GM12875 (cell line): ENCODE data around the gene DCAF7.

ENCODE experiments used
- H3K4me3 ChIP-seq: one replicate; pipeline ENCODE4 v1.5.1; 2011; ENCODE audit warnings: low read depth, low read length, control low read depth
- CTCF ChIP-seq: IDR thresholded peaks from 2 replicates; pipeline ENCODE4 v1.5.1; 2011; ENCODE audit warnings: low read depth, mild to moderate bottlenecking, control low read depth, inconsistent platforms, low read length, moderate library complexity, borderline replicate concordance; ENCODE audit not compliant: insufficient read depth

The DCAF7 gene

DNA sequence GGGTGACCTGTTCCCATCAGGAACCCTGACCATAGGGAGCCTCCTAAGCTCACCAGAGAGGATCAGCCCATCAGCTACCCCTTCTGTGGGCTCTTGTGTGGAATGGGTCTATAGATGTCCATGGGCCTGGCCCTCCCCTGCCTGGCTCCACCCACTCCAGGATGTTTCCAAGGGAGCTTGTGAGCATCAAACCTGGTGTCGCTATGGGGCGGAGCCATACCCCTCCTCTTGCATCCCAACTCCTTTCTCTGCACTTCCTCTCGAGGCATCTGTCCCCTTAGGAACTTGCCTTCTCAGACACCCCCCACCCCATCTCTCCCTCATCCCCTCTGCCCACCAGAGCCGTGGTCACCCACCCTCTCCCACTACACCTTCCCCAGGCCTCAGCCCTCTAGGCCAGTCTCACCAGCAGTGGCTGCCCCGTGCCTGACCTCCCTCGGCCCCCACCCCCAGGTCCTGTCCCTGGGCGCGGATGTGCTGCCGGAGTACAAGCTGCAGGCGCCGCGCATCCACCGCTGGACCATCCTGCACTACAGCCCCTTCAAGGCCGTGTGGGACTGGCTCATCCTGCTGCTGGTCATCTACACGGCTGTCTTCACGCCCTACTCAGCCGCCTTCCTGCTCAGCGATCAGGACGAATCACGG is 16.7 kb upstream of the DCAF7 start:
- no peak overlapping the region for H3K4me3 ChIP-seq
- TF ChIP-seq CTCF, result no peak

DNA sequence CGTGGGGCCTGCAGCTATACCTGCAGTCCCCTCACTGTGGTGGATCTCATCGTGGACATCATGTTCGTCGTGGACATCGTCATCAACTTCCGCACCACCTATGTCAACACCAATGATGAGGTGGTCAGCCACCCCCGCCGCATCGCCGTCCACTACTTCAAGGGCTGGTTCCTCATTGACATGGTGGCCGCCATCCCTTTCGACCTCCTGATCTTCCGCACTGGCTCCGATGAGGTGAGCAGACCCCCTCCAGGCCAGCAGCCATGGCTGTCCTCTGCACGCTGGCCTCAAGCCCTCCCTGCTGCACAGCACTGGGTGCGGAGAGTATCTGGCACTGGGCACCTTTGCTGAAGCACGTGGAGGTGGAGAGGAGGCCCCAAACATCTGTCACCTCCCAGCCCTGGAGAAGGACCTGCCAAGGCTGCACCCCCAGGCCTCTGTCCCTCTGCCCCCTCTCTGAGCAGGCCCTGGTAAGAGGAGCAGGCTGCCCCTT is 16.2 kb upstream of the DCAF7 start:
- no peak for TF ChIP-seq CTCF
- H3K4me3 ChIP-seq, result no peak overlapping the region

DNA sequence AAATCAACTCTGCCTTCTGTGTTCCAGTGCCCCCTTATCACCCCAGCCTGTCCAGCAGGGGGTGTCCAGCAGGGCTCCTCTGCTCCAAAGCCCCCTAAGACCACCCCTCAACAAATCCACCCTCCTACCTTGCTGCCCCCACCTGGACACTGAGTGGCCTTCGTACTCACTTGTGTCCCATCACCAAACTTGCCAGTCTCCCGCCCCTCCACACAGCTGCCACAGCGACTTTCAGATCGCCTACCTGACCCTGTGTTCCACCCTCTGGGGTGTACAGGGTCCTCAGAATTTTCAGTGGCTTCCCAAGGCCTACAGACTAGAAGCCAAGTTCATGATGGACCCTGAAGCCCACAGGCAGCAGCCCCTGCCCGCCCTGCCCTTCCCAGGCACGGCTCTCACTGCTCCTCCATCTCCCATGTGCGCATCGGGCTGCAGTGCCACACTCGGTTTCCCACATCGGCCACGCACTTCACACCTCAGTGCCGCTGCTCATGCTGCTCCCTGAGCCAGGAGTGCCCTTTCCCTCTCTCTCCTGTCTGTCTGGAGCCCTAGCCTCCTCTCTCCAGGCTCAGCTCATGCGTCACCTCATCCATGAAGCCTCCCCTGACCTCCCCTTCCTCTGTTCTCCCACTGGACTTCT is 15.3 kb upstream of the DCAF7 start:
- no peak overlapping the region for H3K4me3 ChIP-seq
- no peak for TF ChIP-seq CTCF

DNA sequence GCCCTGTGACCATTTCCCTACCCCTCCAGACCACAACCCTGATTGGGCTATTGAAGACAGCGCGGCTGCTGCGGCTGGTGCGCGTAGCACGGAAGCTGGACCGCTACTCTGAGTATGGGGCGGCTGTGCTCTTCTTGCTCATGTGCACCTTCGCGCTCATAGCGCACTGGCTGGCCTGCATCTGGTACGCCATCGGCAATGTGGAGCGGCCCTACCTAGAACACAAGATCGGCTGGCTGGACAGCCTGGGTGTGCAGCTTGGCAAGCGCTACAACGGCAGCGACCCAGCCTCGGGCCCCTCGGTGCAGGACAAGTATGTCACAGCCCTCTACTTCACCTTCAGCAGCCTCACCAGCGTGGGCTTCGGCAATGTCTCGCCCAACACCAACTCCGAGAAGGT is 14.6 kb upstream of the DCAF7 start:
- no peak overlapping the region for H3K4me3 ChIP-seq
- TF ChIP-seq CTCF, result no peak

GRCh38 chr17:63537001-63537400 is 13.3 kb upstream of the DCAF7 start:
- no peak for TF ChIP-seq CTCF

DNA sequence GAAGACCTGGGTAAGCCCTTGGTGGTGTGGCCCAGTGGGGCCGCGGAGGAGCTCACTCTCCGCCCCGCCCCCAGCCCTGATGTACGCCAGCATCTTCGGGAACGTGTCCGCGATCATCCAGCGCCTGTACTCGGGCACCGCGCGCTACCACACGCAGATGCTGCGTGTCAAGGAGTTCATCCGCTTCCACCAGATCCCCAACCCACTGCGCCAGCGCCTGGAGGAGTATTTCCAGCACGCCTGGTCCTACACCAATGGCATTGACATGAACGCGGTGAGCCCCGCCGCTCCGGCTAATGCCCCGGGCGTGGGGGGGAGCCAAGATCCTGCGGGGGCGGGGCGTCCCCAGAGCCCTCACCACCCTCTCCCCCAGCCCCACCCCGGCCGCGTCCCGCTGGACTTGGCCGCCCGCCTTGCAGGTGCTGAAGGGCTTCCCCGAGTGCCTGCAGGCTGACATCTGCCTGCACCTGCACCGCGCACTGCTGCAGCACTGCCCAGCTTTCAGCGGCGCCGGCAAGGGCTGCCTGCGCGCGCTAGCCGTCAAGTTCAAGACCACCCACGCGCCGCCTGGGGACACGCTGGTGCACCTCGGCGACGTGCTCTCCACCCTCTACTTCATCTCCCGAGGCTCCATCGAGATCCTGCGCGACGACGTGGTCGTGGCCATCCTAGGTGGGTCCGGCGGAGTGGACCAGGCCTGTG is 12.1 kb upstream of the DCAF7 start:
- H3K4me3 ChIP-seq, result no peak overlapping the region
- no peak for TF ChIP-seq CTCF

More at GRCh38 chr17:63537001-63537400, 13.3 kb upstream of the DCAF7 start:
- no peak overlapping the region for H3K4me3 ChIP-seq
